OCI-LY1 (cell line): ENCODE data around the gene SLX4.

Experiments used
- H2AFZ ChIP-seq: fragments of 200-600 bp; sonication (generic), shearing (Covaris generic); 2 replicates; pipeline ENCODE4 v1.6.0; 2014; ENCODE audit warnings: antibody characterized with exemption, mild to moderate bottlenecking, low read length
- H3F3A ChIP-seq: fragments of 200-600 bp; sonication (generic), shearing (Covaris generic); 2 replicates; pipeline ENCODE4 v1.6.0; 2014; ENCODE audit warnings: mild to moderate bottlenecking, antibody characterized with exemption, low read length, moderate library complexity; ENCODE audit not compliant: insufficient read depth
- H3K27ac ChIP-seq: fragments of 200-600 bp; sonication (generic); 2 replicates; pipeline ENCODE4 v1.5.1; 2014; ENCODE audit warnings: low read length, mixed run types, mild to moderate bottlenecking, low read depth; ENCODE audit not compliant: poor library complexity, severe bottlenecking
- H3K27me3 ChIP-seq: fragments of 200-600 bp; sonication (generic); 2 replicates; pipeline ENCODE4 v1.6.0; 2014; ENCODE audit warnings: antibody characterized with exemption, mild to moderate bottlenecking, low read length, moderate library complexity; ENCODE audit not compliant: insufficient read depth
- H3K36me3 ChIP-seq: fragments of 200-600 bp; sonication (generic); 2 replicates; pipeline ENCODE4 v1.6.1; 2014; ENCODE audit warnings: mild to moderate bottlenecking, antibody characterized with exemption, low read length, moderate library complexity, mixed read lengths; ENCODE audit not compliant: insufficient read depth
- H3K4me1 ChIP-seq: fragments of 200-600 bp; sonication (generic); 2 replicates; pipeline ENCODE4 v1.5.1; 2014; ENCODE audit warnings: mild to moderate bottlenecking, low read length, moderate library complexity; ENCODE audit not compliant: insufficient read depth, severe bottlenecking
- H3K4me2 ChIP-seq: fragments of 200-600 bp; sonication (generic), shearing (Covaris generic); 2 replicates; pipeline ENCODE4 v1.6.1; 2014; ENCODE audit warnings: low read length
- H3K4me3 ChIP-seq: fragments of 200-600 bp; sonication (generic); 2 replicates; pipeline ENCODE4 v1.5.1; 2014; ENCODE audit warnings: low read length, low read depth, mild to moderate bottlenecking, mixed read lengths; ENCODE audit not compliant: poor library complexity, severe bottlenecking
- H3K79me2 ChIP-seq: fragments of 200-600 bp; shearing (Covaris generic); 2 replicates; pipeline ENCODE4 v1.6.1; 2016; ENCODE audit warnings: mixed run types, low read length, mixed read lengths; ENCODE audit not compliant: insufficient read depth
- H3K9ac ChIP-seq: fragments of 200-600 bp; sonication (generic), shearing (Covaris generic); 2 replicates; pipeline ENCODE4 v1.6.1; 2014; ENCODE audit warnings: mild to moderate bottlenecking, low read length, mixed read lengths
- H3K9me2 ChIP-seq: fragments of 200-600 bp; sonication (generic), shearing (Covaris generic); 2 replicates; pipeline ENCODE4 v1.6.1; 2014; ENCODE audit warnings: low read depth, mild to moderate bottlenecking, low read length, mixed read lengths
- H3K9me3 ChIP-seq: fragments of 200-600 bp; shearing (Covaris generic); 2 replicates; pipeline ENCODE4 v1.6.1; 2014; ENCODE audit warnings: low read length, mixed read lengths
- H4K20me1 ChIP-seq: fragments of 200-600 bp; sonication (generic), shearing (Covaris generic); 2 replicates; pipeline ENCODE4 v1.6.0; 2016; ENCODE audit warnings: mild to moderate bottlenecking, low read length; ENCODE audit not compliant: insufficient read depth
- EZH2 ChIP-seq: fragments of 200-600 bp; sonication (generic), shearing (Covaris generic); IDR thresholded peaks from 2 replicates; pipeline ENCODE4 v1.8.0; 2017; ENCODE audit warnings: borderline replicate concordance, mixed run types, mild to moderate bottlenecking, antibody characterized with exemption, low read length, moderate library complexity, mixed read lengths
- TF ChIP-seq, protein P1 (sequence below): fragments of 200-600 bp; sonication (generic), shearing (Covaris generic); IDR thresholded peaks from 2 replicates; pipeline ENCODE4 v1.5.1; 2017; ENCODE audit warnings: mild to moderate bottlenecking, antibody characterized with exemption, low read length, moderate library complexity, mixed read lengths

Gene SLX4

GRCh38 chr16:3587547-3588110, 23.8 kb downstream of the SLX4 start:
- Histone ChIP-seq H3K4me3 (peak overlapping the region; percentile 25), H3K4me1 (peaks cover 22% of the 10 kb centered on the region), H3F3A (no peaks in the 10 kb centered on the region), H3K79me2 (no peaks in the 10 kb centered on the region), H4K20me1 (no peaks in the 10 kb centered on the region), H3K4me2 (peak overlapping the region; percentile 49), H3K9me3 (no peaks in the 10 kb centered on the region), H3K27ac (peak overlapping the region; percentile 89), H3K9me2 (no peaks in the 10 kb centered on the region), H3K36me3 (peaks cover 51% of the 10 kb centered on the region), H3K9ac (peak overlapping the region; percentile 40; the same call in 1 of the 2 replicates), H3K27me3 (no peaks in the 10 kb centered on the region), H2AFZ (no peak overlapping the region)
- TF ChIP-seq, protein P1, sequence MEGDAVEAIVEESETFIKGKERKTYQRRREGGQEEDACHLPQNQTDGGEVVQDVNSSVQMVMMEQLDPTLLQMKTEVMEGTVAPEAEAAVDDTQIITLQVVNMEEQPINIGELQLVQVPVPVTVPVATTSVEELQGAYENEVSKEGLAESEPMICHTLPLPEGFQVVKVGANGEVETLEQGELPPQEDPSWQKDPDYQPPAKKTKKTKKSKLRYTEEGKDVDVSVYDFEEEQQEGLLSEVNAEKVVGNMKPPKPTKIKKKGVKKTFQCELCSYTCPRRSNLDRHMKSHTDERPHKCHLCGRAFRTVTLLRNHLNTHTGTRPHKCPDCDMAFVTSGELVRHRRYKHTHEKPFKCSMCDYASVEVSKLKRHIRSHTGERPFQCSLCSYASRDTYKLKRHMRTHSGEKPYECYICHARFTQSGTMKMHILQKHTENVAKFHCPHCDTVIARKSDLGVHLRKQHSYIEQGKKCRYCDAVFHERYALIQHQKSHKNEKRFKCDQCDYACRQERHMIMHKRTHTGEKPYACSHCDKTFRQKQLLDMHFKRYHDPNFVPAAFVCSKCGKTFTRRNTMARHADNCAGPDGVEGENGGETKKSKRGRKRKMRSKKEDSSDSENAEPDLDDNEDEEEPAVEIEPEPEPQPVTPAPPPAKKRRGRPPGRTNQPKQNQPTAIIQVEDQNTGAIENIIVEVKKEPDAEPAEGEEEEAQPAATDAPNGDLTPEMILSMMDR, result no peak
- no peak for TF ChIP-seq EZH2

- H3K4me1 ChIP-seq, result peaks cover 37% of the 10 kb centered on the region
- no peaks in the 10 kb centered on the region for H3K79me2 ChIP-seq
Measured at GRCh38 chr16:3584412-3584811, 27.0 kb downstream of the SLX4 start.

GRCh38 chr16:3583303-3584038, 27.9 kb downstream of the SLX4 start:
- Histone ChIP-seq H3K36me3 (peaks cover 31% of the 10 kb centered on the region), H3K9me2 (no peaks in the 10 kb centered on the region), H3K27ac (no peak overlapping the region), H3F3A (no peaks in the 10 kb centered on the region), H3K27me3 (no peaks in the 10 kb centered on the region), H3K9me3 (no peaks in the 10 kb centered on the region), H2AFZ (no peak overlapping the region), H3K4me1 (peaks cover 44% of the 10 kb centered on the region), H3K4me2 (no peak overlapping the region), H3K79me2 (no peaks in the 10 kb centered on the region), H3K9ac (no peak overlapping the region), H4K20me1 (no peaks in the 10 kb centered on the region), H3K4me3 (no peak overlapping the region)
- TF ChIP-seq, protein P1, result no peak
- no peak for TF ChIP-seq EZH2

More at GRCh38 chr16:3584412-3584811, 27.0 kb downstream of the SLX4 start:
- no peaks in the 10 kb centered on the region for H3K27me3 ChIP-seq
- no peaks in the 10 kb centered on the region for H3F3A ChIP-seq
- H3K9me3 ChIP-seq, result no peaks in the 10 kb centered on the region
- no peak overlapping the region for H3K4me3 ChIP-seq
- peaks cover 41% of the 10 kb centered on the region for H3K36me3 ChIP-seq
- TF ChIP-seq, protein P1, result no peak
- no peak for TF ChIP-seq EZH2
- no peak overlapping the region for H3K9ac ChIP-seq
- no peak overlapping the region for H3K4me2 ChIP-seq
- H4K20me1 ChIP-seq, result no peaks in the 10 kb centered on the region
- H2AFZ ChIP-seq, result no peak overlapping the region
- H3K9me2 ChIP-seq, result no peaks in the 10 kb centered on the region
- H3K27ac ChIP-seq, result no peak overlapping the region
